Hindlimb muscle (tissue), 1 donor: ENCODE measurements around the gene SCYL2. TPM values are rescaled to one million over a fixed set of nuclear protein-coding genes. Genes with fewer than 3 reads are reported as not detected.
"Not testable (repeated sequence)": the region's sequence is repeated elsewhere in the genome, so short reads cannot be mapped to it uniquely, and the experiment has no call there.

ENCODE experiments used
- DNase-seq: peaks from one replicate; pipeline ENCODE4 v3.0.0-alpha.2; 2013
- polyA plus RNA-seq: library from polyadenylated mRNA; unstranded; fragments of 120-200 nt; gene quantifications from one replicate; pipeline ENCODE4 v1.2.1, GENCODE V29; 2013; ENCODE audit not compliant: insufficient read length

SCYL2 gene
- 27.3 TPM for polyA plus RNA-seq

DNA sequence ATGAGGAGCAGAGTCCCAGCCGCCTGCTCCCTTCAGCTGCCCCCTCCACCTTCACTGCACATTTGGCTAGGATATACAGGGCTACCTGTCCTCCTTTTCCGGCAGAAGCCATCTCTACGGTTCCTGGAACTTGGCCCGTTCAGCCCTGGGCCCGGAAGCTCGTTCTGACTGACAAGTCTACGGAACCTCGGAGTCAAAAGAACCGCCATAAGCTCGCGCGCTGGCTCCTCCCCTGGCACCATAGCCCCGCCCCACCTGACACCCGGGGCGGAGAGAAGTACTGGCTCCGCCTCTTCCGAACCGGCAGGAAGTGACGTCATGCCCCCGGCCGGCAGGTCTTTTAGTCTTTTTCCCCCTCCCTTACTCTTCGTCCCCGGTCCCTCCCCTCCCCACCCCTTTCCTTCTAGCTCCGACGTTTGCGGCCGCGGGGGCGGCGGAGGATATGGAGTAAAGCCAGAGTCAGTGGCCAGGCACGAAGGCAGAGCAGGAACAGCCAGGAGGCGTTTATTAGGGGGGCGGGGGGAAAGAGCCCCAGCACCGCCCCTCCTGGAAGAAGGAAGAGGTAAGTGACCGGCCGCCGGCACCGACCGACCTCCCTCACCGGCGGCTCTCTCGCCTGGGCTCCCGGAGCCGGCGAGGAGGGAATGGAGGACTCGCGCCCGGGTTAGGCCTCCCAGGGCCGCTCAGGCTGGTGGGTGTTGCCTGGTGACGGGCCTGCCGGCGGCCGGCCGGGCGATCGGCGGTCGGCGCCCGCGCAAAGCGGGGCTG, at the start of gene SCYL2, which contains the start of gene DEPDC4:
SCYL2 (plus strand) TSS at position 343 of the 768 bp plus-strand sequence. CDS start 15,794 bp downstream, outside the sequence.
DEPDC4 (minus strand) TSS at position 245 of the 768 bp plus-strand sequence; CDS start at position 242, 3 bp downstream.
- peak; percentile 96 for DNase-seq

- DNase-seq: no peak
These were observed 47.5 kb upstream of the SCYL2 start for GRCh38 chr12:100219328-100220109.

GRCh38 chr12:100221523-100221922, 45.5 kb upstream of the SCYL2 start:
- no peak for DNase-seq

DNA sequence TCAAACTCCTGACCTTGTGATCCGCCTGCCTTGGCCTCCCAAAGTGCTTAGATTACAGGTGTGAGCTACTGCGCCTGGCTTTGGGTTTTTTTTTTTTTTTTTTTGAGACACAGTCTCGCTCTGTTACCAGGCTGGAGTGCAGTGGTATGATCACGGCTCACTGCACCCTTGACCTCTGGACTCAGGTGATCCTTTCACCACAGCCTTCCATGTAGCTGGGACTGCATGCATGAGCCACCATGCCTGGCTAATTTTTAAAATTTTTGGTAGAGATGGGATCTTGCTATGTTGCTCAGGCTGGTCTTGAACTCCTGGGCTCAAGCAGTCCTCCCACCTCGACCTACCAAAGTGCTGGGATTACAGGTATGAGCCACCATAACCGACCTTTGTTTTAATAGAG, 44.8 kb upstream of the SCYL2 start:
- DNase-seq: not testable (repeated sequence)

DNA sequence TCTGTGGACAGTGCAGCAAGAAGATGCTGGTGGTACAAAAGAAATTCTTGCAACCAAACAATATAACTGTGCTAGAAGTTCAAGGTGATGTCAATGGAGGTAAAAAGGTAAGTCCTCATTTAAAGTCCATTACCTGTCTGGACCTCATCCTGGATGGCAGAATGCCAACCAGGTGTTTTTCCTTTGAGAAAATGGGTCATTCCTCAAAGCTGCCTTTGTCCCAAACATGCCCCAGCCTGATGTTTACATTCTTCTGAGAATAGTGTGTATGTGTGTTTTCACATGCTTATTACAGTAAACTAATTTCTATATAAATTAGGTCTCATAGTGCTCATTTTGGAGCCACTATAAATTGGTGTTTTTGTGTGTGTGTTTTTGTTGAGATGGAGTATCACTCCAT, 41.5 kb upstream of the SCYL2 start:
- no peak for DNase-seq

- no peak for DNase-seq
These were observed 37.8 kb upstream of the SCYL2 start for GRCh38 chr12:100229036-100229635.

- DNase-seq: no peak
These were observed 37.1 kb upstream of the SCYL2 start for GRCh38 chr12:100229876-100230275.

DNA sequence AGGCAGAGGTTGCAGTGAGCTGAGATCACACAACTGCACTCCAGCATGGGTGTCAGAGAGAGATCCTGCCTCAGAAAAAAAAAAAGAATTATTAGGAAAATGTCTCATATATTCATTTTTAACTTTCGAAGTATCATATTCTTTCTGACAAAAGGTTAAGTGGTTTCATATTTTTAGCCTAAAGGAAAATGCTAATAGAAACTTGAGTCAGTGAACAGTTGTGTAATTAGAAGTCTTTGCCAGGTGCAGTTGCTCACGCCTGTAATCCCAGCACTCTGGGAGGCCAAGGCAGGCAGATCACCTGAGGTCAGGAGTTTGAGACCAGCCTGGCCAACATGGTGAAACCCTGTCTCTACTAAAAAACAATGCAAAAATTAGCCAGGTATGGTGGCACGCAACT, 35.1 kb upstream of the SCYL2 start:
- DNase-seq: not testable (repeated sequence)

DNA sequence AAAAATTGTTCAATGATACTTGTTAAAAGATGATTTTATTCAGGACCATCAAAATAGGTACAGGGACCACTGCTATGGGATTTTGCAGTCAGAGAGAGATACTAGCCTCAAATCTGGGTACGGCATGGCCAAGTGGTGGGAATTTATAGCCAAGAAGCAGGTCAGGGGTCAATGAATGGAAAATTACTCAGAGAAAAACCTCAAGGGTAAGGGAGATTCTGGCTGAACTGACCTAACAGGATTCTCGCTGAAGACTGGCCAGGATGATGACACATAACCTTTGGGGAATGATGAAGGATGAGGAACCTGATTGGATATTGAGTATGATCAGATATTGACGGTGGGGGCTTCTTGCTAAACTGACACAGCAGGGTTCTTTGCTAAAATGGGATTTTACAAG, 32.8 kb upstream of the SCYL2 start:
- peak; percentile 40 for DNase-seq

DNA sequence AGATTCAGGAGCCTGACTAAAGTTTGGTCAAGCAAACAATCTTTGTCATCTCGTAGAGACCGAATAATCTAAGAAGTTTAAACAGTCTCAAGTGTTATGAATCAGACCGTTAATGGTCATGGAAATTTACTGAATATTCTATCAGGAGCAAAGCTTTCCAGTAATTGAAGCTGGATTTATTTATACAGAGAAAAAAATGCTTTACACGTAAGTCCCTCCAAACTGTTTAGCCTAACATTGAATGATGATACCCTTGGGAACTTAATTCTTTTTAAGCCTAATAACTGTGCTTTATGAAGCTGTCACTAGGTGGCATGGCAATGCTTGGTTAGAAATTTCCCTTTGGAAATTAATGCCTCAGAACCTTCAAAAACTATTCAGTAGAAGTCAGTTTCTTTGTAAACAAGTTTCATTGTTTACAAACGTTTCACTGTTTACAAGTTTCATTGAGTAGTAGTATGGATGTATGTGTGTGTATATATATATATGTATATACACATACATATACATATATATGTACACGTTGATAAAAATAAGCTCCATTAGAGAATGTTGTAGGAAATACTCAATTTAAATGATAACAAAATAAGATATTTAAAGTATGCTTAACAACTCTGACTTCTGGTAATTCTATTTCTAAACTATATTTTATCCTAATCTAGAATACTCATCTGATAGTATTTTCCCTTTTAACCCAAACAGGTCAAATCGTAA, 32.2 kb upstream of the SCYL2 start:
- peak; percentile 22 for DNase-seq

- DNase-seq: no peak
These were observed 28.2 kb upstream of the SCYL2 start for GRCh38 chr12:100238801-100239200.

GRCh38 chr12:100239589-100239988, 27.4 kb upstream of the SCYL2 start:
- no peak for DNase-seq

DNA sequence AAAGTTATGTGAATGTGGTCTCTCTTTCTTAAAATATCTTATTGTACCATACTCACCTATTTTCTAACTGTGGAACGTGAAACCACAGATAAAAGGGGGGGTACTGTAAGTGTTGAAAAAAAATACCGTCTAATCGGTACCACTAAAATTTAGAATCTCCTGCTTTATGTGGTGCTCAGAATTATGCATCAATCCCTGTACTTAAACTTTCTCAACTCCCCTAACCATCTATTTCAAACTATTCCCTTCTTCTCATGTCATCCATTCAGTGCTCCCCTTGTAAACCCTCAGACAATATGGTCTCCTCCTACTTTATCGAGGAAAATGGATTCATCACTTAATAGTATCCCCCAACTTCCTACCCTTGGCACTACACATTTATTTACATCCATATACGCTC, 23.8 kb upstream of the SCYL2 start:
- DNase-seq: no peak

- no peak for DNase-seq
These were observed 19.2 kb upstream of the SCYL2 start for GRCh38 chr12:100247765-100248164.

DNA sequence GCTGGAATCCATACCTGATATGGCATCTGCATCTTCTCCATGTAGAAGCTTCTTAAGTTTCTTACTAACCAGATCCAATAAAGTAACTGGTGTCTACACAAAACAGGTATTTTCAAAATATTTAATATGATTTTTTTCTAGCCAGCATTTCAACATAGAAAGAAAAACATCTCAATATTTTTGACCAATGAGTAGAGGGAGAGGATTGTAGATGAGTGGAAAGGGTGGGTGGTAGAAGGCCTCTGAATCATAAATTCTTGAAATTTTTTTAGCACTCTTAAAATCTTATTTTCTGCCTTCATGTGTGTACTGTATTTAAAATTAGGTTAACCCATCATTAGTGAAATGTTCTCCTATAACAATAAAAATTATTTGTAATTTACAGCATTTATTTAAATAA, 18.1 kb upstream of the SCYL2 start:
- no peak for DNase-seq

GRCh38 chr12:100249941-100250340, 17.0 kb upstream of the SCYL2 start:
- DNase-seq: no peak

DNA sequence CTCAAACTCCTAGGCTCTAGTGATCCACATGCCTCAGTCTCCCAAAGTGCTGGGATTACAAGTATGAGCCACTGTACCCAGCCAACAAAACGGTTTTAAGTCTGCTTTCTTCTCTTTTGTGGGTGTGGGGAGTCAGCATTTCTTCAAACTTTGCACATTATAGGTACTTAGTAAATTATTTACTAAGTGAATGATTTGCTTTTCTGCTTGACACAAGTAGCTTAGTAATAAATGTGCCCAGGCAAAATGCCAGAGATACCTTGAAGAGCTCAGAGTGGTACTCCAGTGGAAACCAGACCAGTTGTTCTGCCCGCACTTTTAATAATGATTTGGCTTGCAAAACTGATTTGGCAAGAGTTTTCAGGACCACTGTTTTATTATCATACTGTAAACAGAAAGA, 15.1 kb upstream of the SCYL2 start:
- DNase-seq: no peak

DNA sequence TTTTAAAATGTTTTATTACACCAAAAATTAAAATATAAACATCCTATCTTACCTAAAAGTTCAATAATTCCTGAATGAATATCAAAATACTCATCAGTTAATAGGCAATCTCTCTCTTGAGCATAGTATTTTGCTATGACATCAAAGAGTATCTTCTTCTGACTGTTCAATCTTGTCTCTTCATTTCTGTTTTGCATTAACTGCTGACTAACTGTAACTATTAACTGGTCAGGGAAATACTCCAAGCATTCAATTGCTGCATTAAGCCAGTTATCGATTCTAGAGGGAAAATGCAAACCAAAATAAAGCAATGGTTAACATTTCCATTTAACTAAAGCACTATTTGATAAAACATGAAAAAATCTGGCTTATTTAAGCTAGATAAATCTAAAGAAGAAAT, 13.5 kb upstream of the SCYL2 start:
- no peak for DNase-seq

DNA sequence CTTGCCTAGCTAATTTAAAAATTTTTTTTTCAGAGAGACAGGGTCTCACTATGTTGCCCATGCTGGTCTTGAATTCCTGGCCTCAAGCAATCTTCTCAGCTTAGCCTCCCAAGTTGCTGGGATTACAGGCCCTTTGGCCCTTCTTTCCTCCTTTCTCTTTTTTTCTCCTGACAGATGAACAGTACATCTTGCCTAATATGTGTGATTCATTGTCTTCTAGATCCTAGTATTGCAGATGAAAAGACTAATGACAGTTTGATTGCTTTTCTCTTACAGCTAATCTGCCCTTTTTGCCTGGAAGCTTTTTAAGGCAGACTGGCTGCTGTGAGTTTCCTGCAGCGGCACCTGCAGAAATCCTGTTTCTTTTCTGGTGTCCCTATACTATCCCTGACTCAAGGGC, 12.1 kb upstream of the SCYL2 start:
- DNase-seq: no peak

GRCh38 chr12:100258127-100258526, 8.8 kb upstream of the SCYL2 start:
- DNase-seq: no peak

- DNase-seq: no peak
These were observed 3.8 kb upstream of the SCYL2 start for GRCh38 chr12:100263131-100263530.

DNA sequence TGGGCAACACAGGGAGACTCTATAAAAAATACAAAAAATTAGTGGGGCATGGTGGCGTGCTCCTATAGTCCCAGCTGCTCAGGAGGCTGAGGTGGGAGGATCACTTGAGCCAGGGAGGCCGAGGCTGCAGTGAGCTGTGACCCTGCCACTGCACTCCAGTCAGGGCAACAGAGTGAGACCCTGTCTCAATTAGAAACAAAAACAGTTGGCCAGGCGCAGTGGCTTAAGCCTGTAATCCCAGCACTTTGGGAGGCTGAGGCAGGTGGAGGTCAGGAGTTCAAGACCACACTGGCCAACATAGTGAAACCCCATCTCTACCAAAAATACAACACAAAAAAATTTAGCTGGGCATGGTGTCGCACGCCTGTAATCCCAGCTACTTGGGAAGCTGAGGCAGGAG, 1.9 kb upstream of the SCYL2 start:
- DNase-seq: not testable (repeated sequence)
